HEK293 (cell line): ENCODE results near the gene PRRC2B.
A peak's percentile ranks its signal among the peaks of the same experiment; 100 is the strongest.

Source experiments
- GLIS2 ChIP-seq: fragments of 450-650 bp; formaldehyde crosslinking; IDR thresholded peaks from 2 replicates; pipeline ENCODE4 v1.5.1; 2016; ENCODE audit warnings: missing biosample characterization, missing genetic modification characterization
- SP7 ChIP-seq: fragments of 450-650 bp; formaldehyde crosslinking; IDR thresholded peaks from 2 replicates; pipeline ENCODE4 v1.5.1; 2016; ENCODE audit warnings: missing biosample characterization, missing genetic modification characterization
- ZBTB20 ChIP-seq: fragments of 450-650 bp; formaldehyde crosslinking; IDR thresholded peaks from 2 replicates; pipeline ENCODE4 v1.5.1; 2016; ENCODE audit warnings: missing biosample characterization, missing genetic modification characterization
- ZBTB48 ChIP-seq: fragments of 450-650 bp; formaldehyde crosslinking; IDR thresholded peaks from 2 replicates; pipeline ENCODE4 v1.5.1; 2016; ENCODE audit warnings: missing biosample characterization, missing genetic modification characterization
- ZBTB7A ChIP-seq: fragments of 450-650 bp; formaldehyde crosslinking; IDR thresholded peaks from 2 replicates; pipeline ENCODE4 v1.5.1; 2016; ENCODE audit warnings: low read depth, missing biosample characterization, missing genetic modification characterization
- ZBTB8A ChIP-seq: fragments of 450-650 bp; formaldehyde crosslinking; IDR thresholded peaks from 2 replicates; pipeline ENCODE4 v1.5.1; 2016; ENCODE audit warnings: missing biosample characterization, missing genetic modification characterization
- ZIC2 ChIP-seq: fragments of 450-650 bp; formaldehyde crosslinking; IDR thresholded peaks from 2 replicates; pipeline ENCODE4 v1.5.1; 2016; ENCODE audit warnings: missing biosample characterization, missing genetic modification characterization
- ZNF155 ChIP-seq: fragments of 450-650 bp; formaldehyde crosslinking; IDR thresholded peaks from 2 replicates; pipeline ENCODE4 v1.5.1; 2016; ENCODE audit warnings: missing biosample characterization, missing genetic modification characterization
- ZNF174 ChIP-seq: fragments of 450-650 bp; formaldehyde crosslinking; IDR thresholded peaks from 2 replicates; pipeline ENCODE4 v1.5.0; 2017; ENCODE audit warnings: missing biosample characterization, mild to moderate bottlenecking, missing genetic modification characterization
- ZNF23 ChIP-seq: fragments of 450-650 bp; formaldehyde crosslinking; IDR thresholded peaks from 2 replicates; pipeline ENCODE4 v1.5.1; 2016; ENCODE audit warnings: missing biosample characterization, missing genetic modification characterization, borderline replicate concordance
- ZNF366 ChIP-seq: fragments of 450-650 bp; formaldehyde crosslinking; conservative IDR thresholded peaks from 2 replicates; pipeline ENCODE4 v1.5.1; 2016; ENCODE audit warnings: missing biosample characterization, missing genetic modification characterization
- ZNF433 ChIP-seq: fragments of 450-650 bp; formaldehyde crosslinking; IDR thresholded peaks from 2 replicates; pipeline ENCODE4 v1.5.1; 2016; ENCODE audit warnings: missing biosample characterization, missing genetic modification characterization, low read depth
- ZNF514 ChIP-seq: fragments of 450-650 bp; formaldehyde crosslinking; IDR thresholded peaks from 2 replicates; pipeline ENCODE4 v1.5.1; 2016; ENCODE audit warnings: missing biosample characterization, missing genetic modification characterization
- ZNF621 ChIP-seq: fragments of 450-650 bp; formaldehyde crosslinking; IDR thresholded peaks from 2 replicates; pipeline ENCODE4 v1.5.1; 2017; ENCODE audit warnings: missing biosample characterization, missing genetic modification characterization
- ZNF623 ChIP-seq: fragments of 450-650 bp; formaldehyde crosslinking; IDR thresholded peaks from 2 replicates; pipeline ENCODE4 v1.5.1; 2016; ENCODE audit warnings: missing biosample characterization, missing genetic modification characterization
- ZNF629 ChIP-seq: fragments of 450-650 bp; formaldehyde crosslinking; IDR thresholded peaks from 2 replicates; pipeline ENCODE4 v1.5.1; 2017; ENCODE audit warnings: missing biosample characterization, missing genetic modification characterization
- ZNF664 ChIP-seq: fragments of 450-650 bp; formaldehyde crosslinking; IDR thresholded peaks from 2 replicates; pipeline ENCODE4 v1.5.1; 2016; ENCODE audit warnings: missing biosample characterization, missing genetic modification characterization
- ZNF747 ChIP-seq: fragments of 450-650 bp; formaldehyde crosslinking; IDR thresholded peaks from 2 replicates; pipeline ENCODE4 v1.5.1; 2016; ENCODE audit warnings: missing biosample characterization, missing genetic modification characterization
- TF ChIP-seq, protein P1 (sequence below): fragments of 450-650 bp; formaldehyde crosslinking; conservative IDR thresholded peaks from 2 replicates; pipeline ENCODE4 v1.5.1; 2016; ENCODE audit warnings: low read depth, missing biosample characterization, missing genetic modification characterization
- TF ChIP-seq, protein P2 (sequence below): IDR thresholded peaks from 2 replicates; pipeline ENCODE4 v1.6.1; 2011; ENCODE audit warnings: mild to moderate bottlenecking, low read depth, low read length, borderline replicate concordance
- TF ChIP-seq, protein P3 (sequence below): fragments of 450-650 bp; formaldehyde crosslinking; IDR thresholded peaks from 2 replicates; pipeline ENCODE4 v1.5.1; 2016; ENCODE audit warnings: missing biosample characterization, missing genetic modification characterization
- TF ChIP-seq, protein P4 (sequence below): sonication (generic); formaldehyde crosslinking; IDR thresholded peaks from 2 replicates; pipeline ENCODE4 v1.8.1; 2022; ENCODE audit warnings: mild to moderate bottlenecking, moderate library complexity, missing genetic modification reagents

PRRC2B gene

DNA sequence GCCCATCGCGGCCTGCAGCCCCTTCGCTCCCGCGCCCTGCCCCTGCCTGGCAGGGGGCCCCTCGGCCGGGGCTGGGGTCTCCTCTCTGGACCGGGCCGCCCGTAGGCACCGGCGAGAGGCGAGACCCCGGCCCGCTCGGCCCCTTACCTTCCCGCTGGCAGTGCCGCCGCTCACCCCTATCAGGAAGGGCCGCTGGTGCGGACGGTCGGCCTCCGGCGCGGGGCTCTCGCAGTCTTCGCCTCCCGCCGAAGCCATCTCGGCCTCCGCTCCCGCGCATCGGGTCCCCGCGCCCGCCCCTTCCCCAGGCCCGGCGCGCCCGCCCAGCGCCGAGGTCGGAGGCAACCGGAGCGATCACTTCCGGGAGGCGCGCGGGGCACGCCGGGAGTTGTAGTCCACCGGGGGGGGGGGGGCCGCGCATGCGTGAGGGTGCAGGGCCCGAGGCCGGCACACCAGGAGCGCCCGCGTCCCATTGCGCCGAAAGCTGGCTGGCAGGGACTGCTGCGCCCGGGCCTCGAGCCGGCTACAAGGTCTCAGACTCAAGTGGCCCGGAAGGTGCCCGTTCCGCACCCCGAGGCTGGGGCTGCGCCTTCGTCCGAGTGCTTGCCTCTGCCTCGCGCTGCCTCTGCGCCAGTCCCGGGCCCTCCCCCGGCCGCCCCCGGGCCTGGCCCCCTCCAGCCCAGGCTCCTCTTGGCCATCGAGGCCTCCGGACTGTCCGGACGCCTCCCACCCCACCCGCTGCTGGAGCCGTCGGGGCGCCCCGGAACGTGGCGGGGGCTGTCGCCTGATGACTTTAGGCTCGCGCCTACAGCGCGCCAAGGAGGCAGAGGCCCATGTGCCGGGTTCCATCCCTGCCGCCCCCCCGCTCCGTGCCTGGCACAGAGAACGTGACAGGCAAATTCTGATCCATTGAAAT lies 137.3 kb downstream of the PRRC2B start, which contains the start of gene UCK1 (continued):
- TF ChIP-seq ZIC2 (tag by site-specific recombination) (peak; percentile 69), ZNF747 (tag by site-specific recombination) (no peak), ZBTB48 (tag by site-specific recombination) (0 out of 2 replicates have a peak, but pooled peaks have one; percentile 19), ZNF629 (tag by site-specific recombination) (no peak), ZNF433 (tag by site-specific recombination) (no peak), ZNF514 (no peak), ZNF623 (tag by site-specific recombination) (no peak), ZBTB7A (tag by site-specific recombination) (no peak), ZBTB8A (tag by site-specific recombination) (peak; percentile 55; the same call in 1 of the 2 replicates), ZNF664 (tag by site-specific recombination) (no peak), ZNF621 (no peak), GLIS2 (peak; percentile 73; the same call in 1 of the 2 replicates), SP7 (tag by site-specific recombination) (peak; percentile 28; the same call in 1 of the 2 replicates), ZNF366 (tag by site-specific recombination) (no peak), ZNF155 (tag by site-specific recombination) (no peak), ZBTB20 (tag by site-specific recombination) (peak; percentile 58; the same call in 1 of the 2 replicates), ZNF23 (tag by site-specific recombination) (no peak), ZNF174 (tag by site-specific recombination) (no peak)
- TF ChIP-seq, protein P1, sequence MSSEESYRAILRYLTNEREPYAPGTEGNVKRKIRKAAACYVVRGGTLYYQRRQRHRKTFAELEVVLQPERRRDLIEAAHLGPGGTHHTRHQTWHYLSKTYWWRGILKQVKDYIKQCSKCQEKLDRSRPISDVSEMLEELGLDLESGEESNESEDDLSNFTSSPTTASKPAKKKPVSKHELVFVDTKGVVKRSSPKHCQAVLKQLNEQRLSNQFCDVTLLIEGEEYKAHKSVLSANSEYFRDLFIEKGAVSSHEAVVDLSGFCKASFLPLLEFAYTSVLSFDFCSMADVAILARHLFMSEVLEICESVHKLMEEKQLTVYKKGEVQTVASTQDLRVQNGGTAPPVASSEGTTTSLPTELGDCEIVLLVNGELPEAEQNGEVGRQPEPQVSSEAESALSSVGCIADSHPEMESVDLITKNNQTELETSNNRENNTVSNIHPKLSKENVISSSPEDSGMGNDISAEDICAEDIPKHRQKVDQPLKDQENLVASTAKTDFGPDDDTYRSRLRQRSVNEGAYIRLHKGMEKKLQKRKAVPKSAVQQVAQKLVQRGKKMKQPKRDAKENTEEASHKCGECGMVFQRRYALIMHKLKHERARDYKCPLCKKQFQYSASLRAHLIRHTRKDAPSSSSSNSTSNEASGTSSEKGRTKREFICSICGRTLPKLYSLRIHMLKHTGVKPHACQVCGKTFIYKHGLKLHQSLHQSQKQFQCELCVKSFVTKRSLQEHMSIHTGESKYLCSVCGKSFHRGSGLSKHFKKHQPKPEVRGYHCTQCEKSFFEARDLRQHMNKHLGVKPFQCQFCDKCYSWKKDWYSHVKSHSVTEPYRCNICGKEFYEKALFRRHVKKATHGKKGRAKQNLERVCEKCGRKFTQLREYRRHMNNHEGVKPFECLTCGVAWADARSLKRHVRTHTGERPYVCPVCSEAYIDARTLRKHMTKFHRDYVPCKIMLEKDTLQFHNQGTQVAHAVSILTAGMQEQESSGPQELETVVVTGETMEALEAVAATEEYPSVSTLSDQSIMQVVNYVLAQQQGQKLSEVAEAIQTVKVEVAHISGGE (tag by site-specific recombination), result peak; percentile 83
- TF ChIP-seq, protein P2, sequence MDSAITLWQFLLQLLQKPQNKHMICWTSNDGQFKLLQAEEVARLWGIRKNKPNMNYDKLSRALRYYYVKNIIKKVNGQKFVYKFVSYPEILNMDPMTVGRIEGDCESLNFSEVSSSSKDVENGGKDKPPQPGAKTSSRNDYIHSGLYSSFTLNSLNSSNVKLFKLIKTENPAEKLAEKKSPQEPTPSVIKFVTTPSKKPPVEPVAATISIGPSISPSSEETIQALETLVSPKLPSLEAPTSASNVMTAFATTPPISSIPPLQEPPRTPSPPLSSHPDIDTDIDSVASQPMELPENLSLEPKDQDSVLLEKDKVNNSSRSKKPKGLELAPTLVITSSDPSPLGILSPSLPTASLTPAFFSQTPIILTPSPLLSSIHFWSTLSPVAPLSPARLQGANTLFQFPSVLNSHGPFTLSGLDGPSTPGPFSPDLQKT, result no peak
- TF ChIP-seq, protein P3, sequence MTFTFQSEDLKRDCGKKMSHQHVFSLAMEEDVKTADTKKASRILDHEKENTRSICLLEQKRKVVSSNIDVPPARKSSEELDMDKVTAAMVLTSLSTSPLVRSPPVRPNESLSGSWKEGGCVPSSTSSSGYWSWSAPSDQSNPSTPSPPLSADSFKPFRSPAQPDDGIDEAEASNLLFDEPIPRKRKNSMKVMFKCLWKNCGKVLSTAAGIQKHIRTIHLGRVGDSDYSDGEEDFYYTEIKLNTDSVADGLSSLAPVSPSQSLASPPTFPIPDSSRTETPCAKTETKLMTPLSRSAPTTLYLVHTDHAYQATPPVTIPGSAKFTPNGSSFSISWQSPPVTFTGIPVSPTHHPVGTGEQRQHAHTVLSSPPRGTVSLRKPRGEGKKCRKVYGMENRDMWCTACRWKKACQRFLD (tag by site-specific recombination), result no peak
- TF ChIP-seq, protein P4, sequence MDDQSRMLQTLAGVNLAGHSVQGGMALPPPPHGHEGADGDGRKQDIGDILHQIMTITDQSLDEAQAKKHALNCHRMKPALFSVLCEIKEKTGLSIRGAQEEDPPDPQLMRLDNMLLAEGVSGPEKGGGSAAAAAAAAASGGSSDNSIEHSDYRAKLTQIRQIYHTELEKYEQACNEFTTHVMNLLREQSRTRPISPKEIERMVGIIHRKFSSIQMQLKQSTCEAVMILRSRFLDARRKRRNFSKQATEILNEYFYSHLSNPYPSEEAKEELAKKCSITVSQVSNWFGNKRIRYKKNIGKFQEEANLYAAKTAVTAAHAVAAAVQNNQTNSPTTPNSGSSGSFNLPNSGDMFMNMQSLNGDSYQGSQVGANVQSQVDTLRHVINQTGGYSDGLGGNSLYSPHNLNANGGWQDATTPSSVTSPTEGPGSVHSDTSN, result no peak
